HL-60 (cell line): ENCODE results near the gene OR7C2.

Source experiments
- DNase-seq, 2 experiments: peaks; one replicate each; pipeline ENCODE4 v3.0.0-alpha.2; 2010 to 2020; ENCODE audit warnings: low read depth in 1 of 2, low spot score in 1 of 2
- H3K27ac ChIP-seq: fragments of 250-450 bp; sonication (Bioruptor Pico); replicated peaks from 2 replicates; pipeline ENCODE4 v1.5.1; 2020; ENCODE audit warnings: mild to moderate bottlenecking, moderate library complexity
- H3K27me3 ChIP-seq: fragments of 250-450 bp; sonication (Bioruptor Pico); 2 replicates; pipeline ENCODE4 v1.5.1; 2021; ENCODE audit warnings: mild to moderate bottlenecking, moderate library complexity; ENCODE audit not compliant: insufficient read depth, poor library complexity, severe bottlenecking
- H3K4me3 ChIP-seq: replicated peaks from 2 replicates; pipeline ENCODE4 v1.5.1; 2011; ENCODE audit warnings: mild to moderate bottlenecking, control low read depth, low read length; ENCODE audit not compliant: insufficient read depth
- CTCF ChIP-seq: IDR thresholded peaks from one replicate; pipeline ENCODE4 v1.5.1; 2011; ENCODE audit warnings: low read length, control low read depth, inconsistent platforms; ENCODE audit not compliant: insufficient read depth
- GABPA ChIP-seq: IDR thresholded peaks from 2 replicates; pipeline ENCODE4 v1.6.1; 2012; ENCODE audit warnings: low read depth
- POLR2AphosphoS5 ChIP-seq: IDR thresholded peaks from 2 replicates; pipeline ENCODE4 v1.6.1; 2012; ENCODE audit warnings: low read depth
- SPI1 ChIP-seq: IDR thresholded peaks from 2 replicates; pipeline ENCODE4 v1.6.1; 2012; ENCODE audit warnings: low read depth, mild to moderate bottlenecking, borderline replicate concordance
- TF ChIP-seq, protein P1 (sequence below): IDR thresholded peaks from 2 replicates; pipeline ENCODE4 v1.6.1; 2012; ENCODE audit warnings: low read depth; ENCODE audit not compliant: insufficient replicate concordance

OR7C2 gene

GRCh38 chr19:14961956-14962685 is 20.8 kb downstream of the OR7C2 start:
- no peak overlapping the region for H3K4me3 ChIP-seq
- DNase-seq, result no peak
- no peaks in the 10 kb centered on the region for H3K27me3 ChIP-seq
- TF ChIP-seq GABPA (no peak), POLR2AphosphoS5 (no peak)
- TF ChIP-seq, protein P1, sequence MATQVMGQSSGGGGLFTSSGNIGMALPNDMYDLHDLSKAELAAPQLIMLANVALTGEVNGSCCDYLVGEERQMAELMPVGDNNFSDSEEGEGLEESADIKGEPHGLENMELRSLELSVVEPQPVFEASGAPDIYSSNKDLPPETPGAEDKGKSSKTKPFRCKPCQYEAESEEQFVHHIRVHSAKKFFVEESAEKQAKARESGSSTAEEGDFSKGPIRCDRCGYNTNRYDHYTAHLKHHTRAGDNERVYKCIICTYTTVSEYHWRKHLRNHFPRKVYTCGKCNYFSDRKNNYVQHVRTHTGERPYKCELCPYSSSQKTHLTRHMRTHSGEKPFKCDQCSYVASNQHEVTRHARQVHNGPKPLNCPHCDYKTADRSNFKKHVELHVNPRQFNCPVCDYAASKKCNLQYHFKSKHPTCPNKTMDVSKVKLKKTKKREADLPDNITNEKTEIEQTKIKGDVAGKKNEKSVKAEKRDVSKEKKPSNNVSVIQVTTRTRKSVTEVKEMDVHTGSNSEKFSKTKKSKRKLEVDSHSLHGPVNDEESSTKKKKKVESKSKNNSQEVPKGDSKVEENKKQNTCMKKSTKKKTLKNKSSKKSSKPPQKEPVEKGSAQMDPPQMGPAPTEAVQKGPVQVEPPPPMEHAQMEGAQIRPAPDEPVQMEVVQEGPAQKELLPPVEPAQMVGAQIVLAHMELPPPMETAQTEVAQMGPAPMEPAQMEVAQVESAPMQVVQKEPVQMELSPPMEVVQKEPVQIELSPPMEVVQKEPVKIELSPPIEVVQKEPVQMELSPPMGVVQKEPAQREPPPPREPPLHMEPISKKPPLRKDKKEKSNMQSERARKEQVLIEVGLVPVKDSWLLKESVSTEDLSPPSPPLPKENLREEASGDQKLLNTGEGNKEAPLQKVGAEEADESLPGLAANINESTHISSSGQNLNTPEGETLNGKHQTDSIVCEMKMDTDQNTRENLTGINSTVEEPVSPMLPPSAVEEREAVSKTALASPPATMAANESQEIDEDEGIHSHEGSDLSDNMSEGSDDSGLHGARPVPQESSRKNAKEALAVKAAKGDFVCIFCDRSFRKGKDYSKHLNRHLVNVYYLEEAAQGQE, result no peak
- H3K27ac ChIP-seq, result no peak overlapping the region

DNA sequence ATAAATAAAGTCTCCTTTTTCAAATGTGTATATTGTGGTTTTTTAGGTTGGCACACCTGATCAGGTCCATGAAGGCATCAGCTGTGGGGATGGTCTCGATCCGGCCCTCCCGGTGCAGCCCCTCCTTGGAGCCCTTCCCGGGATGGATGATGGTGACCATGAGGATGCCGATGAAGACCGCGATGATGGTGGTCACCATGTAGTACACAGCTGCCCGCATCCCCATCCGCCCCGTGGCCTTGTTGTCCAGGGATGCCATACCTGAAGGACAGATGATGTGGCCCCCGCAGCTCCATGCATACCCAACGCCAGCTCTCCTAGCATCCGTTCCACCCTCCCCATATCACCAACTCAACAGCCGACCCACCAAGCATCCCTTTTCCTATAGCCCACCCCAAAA is 27.0 kb downstream of the OR7C2 start:
- TF ChIP-seq POLR2AphosphoS5 (no peak), SPI1 (no peak), GABPA (no peak), CTCF (no peak)
- TF ChIP-seq, protein P1, result no peak
- no peak for DNase-seq
- Histone ChIP-seq H3K4me3 (no peak overlapping the region), H3K27ac (no peak overlapping the region), H3K27me3 (no peaks in the 10 kb centered on the region)

GRCh38 chr19:14971474-14971873 is 30.2 kb downstream of the OR7C2 start:
- Histone ChIP-seq H3K27me3 (no peaks in the 10 kb centered on the region), H3K4me3 (no peak overlapping the region), H3K27ac (no peak overlapping the region)
- TF ChIP-seq GABPA (no peak), POLR2AphosphoS5 (no peak), CTCF (no peak), SPI1 (no peak)
- TF ChIP-seq, protein P1, result no peak
- no peak for DNase-seq
